Keratinocyte (primary cell): ENCODE data around the gene ZIC4. TPM values are rescaled to one million over a fixed set of nuclear protein-coding genes. Genes with fewer than 3 reads are reported as not detected.
A peak's percentile ranks its signal among the peaks of the same experiment; 100 is the strongest.

Experiments
- DNase-seq: peaks from one replicate; pipeline ENCODE4 v3.0.0-alpha.2; 2011; ENCODE audit warnings: low read depth, missing footprints, low spot score
- FAIRE-seq: peaks from 2 replicates; lab custom pipeline; 2011; peaks lifted over from hg19 to GRCh38; lab: Jason Lieb, UNC
- H2AFZ ChIP-seq: 2 replicates; pipeline ENCODE4 v1.6.0; 2012; ENCODE audit warnings: low read length, control low read depth, inconsistent platforms; ENCODE audit not compliant: control insufficient read depth
- H3K27ac ChIP-seq: 2 replicates; pipeline ENCODE4 v1.5.1; 2011; ENCODE audit warnings: low read length; ENCODE audit not compliant: control insufficient read depth, insufficient read depth
- H3K27me3 ChIP-seq: 3 replicates; pipeline ENCODE4 v1.6.0; 2011; ENCODE audit warnings: low read length; ENCODE audit not compliant: control insufficient read depth, insufficient read depth; ENCODE audit errors: extremely low read depth
- H3K36me3 ChIP-seq, 2 experiments: 2 replicates in 1 of 2; 3 replicates in 1 of 2; pipeline ENCODE4 v1.5.1; 2011; ENCODE audit warnings: low read length in 2 of 2, mild to moderate bottlenecking in 1 of 2; ENCODE audit not compliant: control insufficient read depth in 2 of 2, insufficient read depth in 2 of 2; ENCODE audit errors: extremely low read depth in 1 of 2
- H3K4me1 ChIP-seq: 3 replicates; pipeline ENCODE4 v1.5.1; 2011; ENCODE audit warnings: low read length; ENCODE audit not compliant: control insufficient read depth, insufficient read depth; ENCODE audit errors: extremely low read depth
- H3K4me2 ChIP-seq: 3 replicates; pipeline ENCODE4 v1.6.0; 2011; ENCODE audit warnings: low read depth, low read length; ENCODE audit not compliant: control insufficient read depth, insufficient read depth; ENCODE audit errors: extremely low read depth
- H3K4me3 ChIP-seq, 3 experiments: fragments of 200-600 bp in 1 of 3; sonication (generic) in 1 of 3; 2 replicates in 2 of 3; 3 replicates in 1 of 3; pipeline ENCODE4 v1.5.1; 2011 to 2016; ENCODE audit warnings: low read length in 3 of 3, mild to moderate bottlenecking in 3 of 3, control low read depth in 2 of 3, inconsistent platforms in 1 of 3, low read depth in 1 of 3, mixed read lengths in 1 of 3, mixed run types in 1 of 3, moderate library complexity in 1 of 3; ENCODE audit not compliant: control insufficient read depth in 2 of 3, insufficient read depth in 2 of 3; ENCODE audit errors: extremely low read depth in 1 of 3
- H3K79me2 ChIP-seq: 2 replicates; pipeline ENCODE4 v1.6.0; 2012; ENCODE audit warnings: low read length; ENCODE audit not compliant: control insufficient read depth, insufficient read depth
- H3K9ac ChIP-seq: 3 replicates; pipeline ENCODE4 v1.6.0; 2011; ENCODE audit warnings: low read length; ENCODE audit not compliant: control insufficient read depth, insufficient read depth; ENCODE audit errors: extremely low read depth
- H3K9me1 ChIP-seq: 3 replicates; pipeline ENCODE4 v1.6.0; 2011; ENCODE audit warnings: low read length; ENCODE audit not compliant: control insufficient read depth, insufficient read depth; ENCODE audit errors: extremely low read depth
- H3K9me3 ChIP-seq: 2 replicates; pipeline ENCODE4 v1.5.1; 2012; ENCODE audit warnings: low read depth, low read length; ENCODE audit not compliant: control insufficient read depth
- H4K20me1 ChIP-seq: 3 replicates; pipeline ENCODE4 v1.6.0; 2011; ENCODE audit warnings: low read length; ENCODE audit not compliant: control insufficient read depth, insufficient read depth; ENCODE audit errors: extremely low read depth
- EZH2 ChIP-seq: IDR thresholded peaks from one replicate; pipeline ENCODE4 v1.6.1; 2012; ENCODE audit warnings: inconsistent platforms, mild to moderate bottlenecking, low read length, moderate library complexity
- dilution Hi-C: fragments of 300-500 bp; cut with MboI; formaldehyde crosslinking; loops from one replicate; pipeline ENCODE4 v1.7.0; 2020; ENCODE audit warnings: low sequenced_read_pairs; ENCODE audit not compliant: extremely low pct_ligation_motif_present
- polyA plus RNA-seq, 5 experiments: library from polyadenylated mRNA; depleted of rRNA in 3 of 5; stranded (reverse) in 3 of 5; stranded (forward) in 1 of 5; unstranded in 1 of 5; fragments of >200 nt; gene quantifications; 1 replicate in 1 of 5; 2 replicates in 3 of 5; 3 replicates in 1 of 5; pipeline versions ENCODE4 v1.2.1 to v1.2.3, GENCODE V29; 2011 to 2012; ENCODE audit warnings: missing spikeins in 2 of 5, low read depth in 1 of 5, low replicate concordance in 1 of 5
- TF ChIP-seq, protein P1 (sequence below), 3 experiments: IDR thresholded peaks in 1 of 3; conservative IDR thresholded peaks in 1 of 3; optimal IDR thresholded peaks in 1 of 3; 2 replicates in 2 of 3; 3 replicates in 1 of 3; pipeline versions ENCODE3 to v1.5.1; 2011; ENCODE audit warnings: low read length in 3 of 3, mild to moderate bottlenecking in 3 of 3, moderate library complexity in 2 of 3, control low read depth in 1 of 3, inconsistent platforms in 1 of 3; ENCODE audit not compliant: insufficient read depth in 2 of 3; ENCODE audit errors: extremely low read depth in 1 of 3

ZIC4 gene
- polyA plus RNA-seq, 1 donor (not counting 4 experiments of a cell fraction or from before 2014, with no cell fraction given), result not detected

DNA sequence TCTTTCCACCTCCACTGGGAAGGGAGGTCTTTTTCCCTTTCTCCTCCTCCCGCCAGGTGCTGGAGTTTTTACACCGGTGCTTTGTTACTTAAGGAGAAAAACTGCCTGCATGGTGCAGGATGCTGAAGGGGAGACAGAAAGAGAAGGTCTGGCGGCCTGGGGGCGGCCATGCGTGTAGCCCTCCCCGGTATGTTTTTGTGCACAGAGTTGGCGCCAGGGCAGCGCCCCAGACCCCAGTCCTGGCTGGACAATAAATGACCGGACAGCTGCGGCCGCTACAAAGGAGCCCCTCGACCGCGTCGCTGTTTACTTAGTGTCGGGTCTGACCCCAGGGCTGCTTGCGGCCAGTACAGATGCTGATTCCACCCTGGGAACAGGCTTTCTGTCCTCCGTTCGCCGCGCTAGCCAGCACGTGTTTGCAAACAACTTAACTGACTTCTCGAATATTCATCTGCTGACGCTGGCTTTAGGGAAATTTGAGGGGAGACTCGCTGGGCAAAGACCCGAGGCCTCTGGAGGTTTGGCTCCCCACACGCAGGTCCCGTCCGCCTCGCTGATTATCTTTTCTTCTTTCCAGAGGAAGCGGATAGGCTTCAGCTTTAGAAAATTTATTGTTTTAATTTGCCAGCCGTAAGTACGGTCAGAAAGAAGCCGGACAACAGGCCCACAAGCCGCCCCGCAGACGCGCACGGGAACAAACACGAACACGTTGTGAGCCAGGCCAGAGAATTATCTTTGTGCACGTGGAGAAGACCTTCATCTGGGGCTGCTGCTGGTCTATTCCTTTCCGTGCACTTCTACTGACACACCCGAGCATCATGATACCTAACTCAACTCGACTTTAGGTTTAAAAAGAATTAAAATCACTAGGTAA lies 46.9 kb downstream of the ZIC4 start:
- Histone ChIP-seq H3K79me2 (no peaks in the 10 kb centered on the region), H3K4me2 (no peak overlapping the region), H3K27ac (no peak overlapping the region), H2AFZ (no peak overlapping the region), H3K4me1 (no peaks in the 10 kb centered on the region), H4K20me1 (no peaks in the 10 kb centered on the region), H3K36me3 (no peaks in the 10 kb centered on the region), H3K9me1 (no peaks in the 10 kb centered on the region), H3K9ac (no peak overlapping the region), H3K9me3 (no peaks in the 10 kb centered on the region), H3K27me3 (peaks cover 71% of the 10 kb centered on the region), H3K4me3 (no peak overlapping the region)
- TF ChIP-seq, protein P1, sequence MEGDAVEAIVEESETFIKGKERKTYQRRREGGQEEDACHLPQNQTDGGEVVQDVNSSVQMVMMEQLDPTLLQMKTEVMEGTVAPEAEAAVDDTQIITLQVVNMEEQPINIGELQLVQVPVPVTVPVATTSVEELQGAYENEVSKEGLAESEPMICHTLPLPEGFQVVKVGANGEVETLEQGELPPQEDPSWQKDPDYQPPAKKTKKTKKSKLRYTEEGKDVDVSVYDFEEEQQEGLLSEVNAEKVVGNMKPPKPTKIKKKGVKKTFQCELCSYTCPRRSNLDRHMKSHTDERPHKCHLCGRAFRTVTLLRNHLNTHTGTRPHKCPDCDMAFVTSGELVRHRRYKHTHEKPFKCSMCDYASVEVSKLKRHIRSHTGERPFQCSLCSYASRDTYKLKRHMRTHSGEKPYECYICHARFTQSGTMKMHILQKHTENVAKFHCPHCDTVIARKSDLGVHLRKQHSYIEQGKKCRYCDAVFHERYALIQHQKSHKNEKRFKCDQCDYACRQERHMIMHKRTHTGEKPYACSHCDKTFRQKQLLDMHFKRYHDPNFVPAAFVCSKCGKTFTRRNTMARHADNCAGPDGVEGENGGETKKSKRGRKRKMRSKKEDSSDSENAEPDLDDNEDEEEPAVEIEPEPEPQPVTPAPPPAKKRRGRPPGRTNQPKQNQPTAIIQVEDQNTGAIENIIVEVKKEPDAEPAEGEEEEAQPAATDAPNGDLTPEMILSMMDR (optimal IDR thresholded peaks at IDR 0.05 in 1 of 3, IDR thresholded peaks at IDR 0.05 in 1 of 3, conservative IDR thresholded peaks at IDR 0.05 in 1 of 3; ENCODE audit: extremely low read depth in 1 of 3, insufficient read depth in 2 of 3, low read length in 3 of 3), result no peak
- peak; percentile 72 for TF ChIP-seq EZH2
- dilution Hi-C loops, result no loop called here
- DNase-seq (no peak), FAIRE-seq (no peak)

DNA sequence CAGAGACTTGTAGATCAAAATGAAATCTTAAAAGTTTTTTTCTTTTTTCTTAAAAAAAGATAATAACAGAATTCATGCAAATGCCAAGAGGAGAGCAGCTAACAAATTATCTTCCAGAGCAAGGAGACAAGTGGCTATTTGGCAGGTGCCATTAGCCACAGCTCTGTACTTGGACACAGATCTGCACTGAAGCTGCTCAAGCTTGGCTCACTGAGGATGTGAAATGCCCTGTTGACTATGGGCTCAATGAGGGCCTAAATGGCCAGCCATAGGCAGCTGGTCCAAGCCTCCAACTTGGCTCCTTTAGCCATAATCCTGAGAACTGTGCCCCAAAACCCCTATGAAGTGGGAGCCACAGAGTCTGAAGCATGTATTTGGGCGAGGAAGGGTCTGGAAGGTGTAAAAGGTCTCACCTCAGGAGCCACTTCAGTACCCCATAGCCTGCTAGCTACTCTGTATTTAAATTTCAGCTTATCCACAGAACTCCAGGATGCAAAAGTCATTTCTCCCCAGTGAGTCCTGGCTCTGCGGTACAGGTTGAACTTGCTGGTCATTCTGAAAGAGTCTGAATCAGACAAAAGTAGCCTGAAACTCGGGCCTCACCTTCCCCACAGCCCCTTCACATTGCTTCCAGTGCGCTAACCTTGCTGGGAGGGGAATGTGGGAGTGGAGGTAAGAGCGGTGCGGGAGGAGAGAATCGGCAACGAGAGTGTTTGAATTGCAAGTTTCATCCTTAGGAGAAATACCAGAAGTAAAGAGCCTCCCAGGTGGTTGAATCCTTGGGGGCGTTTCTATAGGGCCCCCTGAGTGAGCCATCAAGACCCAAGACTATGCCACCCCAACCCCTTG lies 48.0 kb downstream of the ZIC4 start:
- no peaks in the 10 kb centered on the region for H3K9me1 ChIP-seq
- dilution Hi-C loops, result no loop called here
- FAIRE-seq, result no peak

More for the DNA sequence above, 48.0 kb downstream of the ZIC4 start:
- Histone ChIP-seq H3K36me3 (no peaks in the 10 kb centered on the region), H3K9me3 (no peaks in the 10 kb centered on the region), H3K4me3 (no peak overlapping the region), H4K20me1 (no peaks in the 10 kb centered on the region), H3K4me1 (no peaks in the 10 kb centered on the region), H2AFZ (no peak overlapping the region), H3K79me2 (no peaks in the 10 kb centered on the region), H3K27ac (no peak overlapping the region), H3K27me3 (peaks cover 73% of the 10 kb centered on the region), H3K9ac (no peak overlapping the region), H3K4me2 (no peak overlapping the region)
- no peak for TF ChIP-seq EZH2
- TF ChIP-seq, protein P1 (optimal IDR thresholded peaks at IDR 0.05 in 1 of 3, IDR thresholded peaks at IDR 0.05 in 1 of 3, conservative IDR thresholded peaks at IDR 0.05 in 1 of 3; ENCODE audit: extremely low read depth in 1 of 3, insufficient read depth in 2 of 3, low read length in 3 of 3), result no peak
- no peak for DNase-seq
